Astrocyte (in vitro differentiated cells and primary cell): ENCODE data around the gene ATOH7. TPM values are rescaled to one million over a fixed set of nuclear protein-coding genes. Genes with fewer than 3 reads are reported as not detected.

Experiments used
- DNase-seq: peaks from one replicate; pipeline ENCODE4 v3.0.0-alpha.2; 2010; ENCODE audit warnings: low read depth
- FAIRE-seq: peaks from 2 replicates; lab custom pipeline; 2011; peaks lifted over from hg19 to GRCh38; lab: Jason Lieb, UNC
- H2AFZ ChIP-seq: 2 replicates; pipeline ENCODE4 v1.6.0; 2012; ENCODE audit warnings: low read depth, low read length, inconsistent platforms
- H3K27ac ChIP-seq: 2 replicates; pipeline ENCODE4 v1.5.1; 2011; ENCODE audit warnings: low read depth, low read length, inconsistent platforms
- H3K27me3 ChIP-seq: 2 replicates; pipeline ENCODE4 v1.6.0; 2011; ENCODE audit warnings: low read length, inconsistent platforms; ENCODE audit not compliant: insufficient read depth
- H3K36me3 ChIP-seq: 2 replicates; pipeline ENCODE4 v1.5.1; 2011; ENCODE audit warnings: low read length, inconsistent platforms; ENCODE audit not compliant: insufficient read depth
- H3K4me1 ChIP-seq: 2 replicates; pipeline ENCODE4 v1.5.1; 2011; ENCODE audit warnings: low read length, inconsistent platforms; ENCODE audit not compliant: insufficient read depth
- H3K4me2 ChIP-seq: 2 replicates; pipeline ENCODE4 v1.6.0; 2012; ENCODE audit warnings: low read length, inconsistent platforms
- H3K4me3 ChIP-seq: 2 replicates; pipeline ENCODE4 v1.5.1; 2011; ENCODE audit warnings: low read depth, mild to moderate bottlenecking, low read length, inconsistent platforms; ENCODE audit not compliant: insufficient read depth
- H3K79me2 ChIP-seq: 2 replicates; pipeline ENCODE4 v1.6.0; 2012; ENCODE audit warnings: mild to moderate bottlenecking, low read length, inconsistent platforms; ENCODE audit not compliant: insufficient read depth
- H3K9ac ChIP-seq: 2 replicates; pipeline ENCODE4 v1.6.0; 2012; ENCODE audit warnings: mild to moderate bottlenecking, low read length, inconsistent platforms
- H3K9me3 ChIP-seq: 2 replicates; pipeline ENCODE4 v1.5.1; 2012; ENCODE audit warnings: low read depth, mild to moderate bottlenecking, low read length, inconsistent platforms; ENCODE audit not compliant: insufficient read depth
- H4K20me1 ChIP-seq: 2 replicates; pipeline ENCODE4 v1.6.0; 2012; ENCODE audit warnings: low read length, inconsistent platforms; ENCODE audit not compliant: insufficient read depth
- H3K27ac Mint-ChIP-seq: one replicate; pipeline ENCODE4 v1.8.0; 2021; ENCODE audit warnings: mild to moderate bottlenecking, mixed read lengths; ENCODE audit not compliant: unreplicated experiment
- H3K27me3 Mint-ChIP-seq: one replicate; pipeline ENCODE4 v1.8.0; 2021; ENCODE audit warnings: low read depth, mixed read lengths; ENCODE audit not compliant: unreplicated experiment
- H3K36me3 Mint-ChIP-seq: one replicate; pipeline ENCODE4 v1.8.0; 2021; ENCODE audit warnings: low read depth, mixed read lengths; ENCODE audit not compliant: unreplicated experiment
- H3K4me1 Mint-ChIP-seq: one replicate; pipeline ENCODE4 v1.8.0; 2021; ENCODE audit warnings: low read depth, mixed read lengths; ENCODE audit not compliant: unreplicated experiment
- H3K4me3 Mint-ChIP-seq: one replicate; pipeline ENCODE4 v1.8.0; 2021; ENCODE audit warnings: mild to moderate bottlenecking, moderate library complexity, mixed read lengths; ENCODE audit not compliant: unreplicated experiment
- H3K9me3 Mint-ChIP-seq: one replicate; pipeline ENCODE4 v1.8.0; 2021; ENCODE audit warnings: mild to moderate bottlenecking, mixed read lengths; ENCODE audit not compliant: unreplicated experiment
- CTCF ChIP-seq: IDR thresholded peaks from 2 replicates; pipeline ENCODE4 v1.5.1; 2011; ENCODE audit warnings: low read depth, mild to moderate bottlenecking, inconsistent platforms, low read length, moderate library complexity; ENCODE audit not compliant: insufficient read depth
- EZH2 ChIP-seq: IDR thresholded peaks from 2 replicates; pipeline ENCODE4 v1.6.1; 2012; ENCODE audit warnings: mild to moderate bottlenecking, low read length, inconsistent platforms; ENCODE audit not compliant: insufficient read depth
- total RNA-seq: library from RNA; stranded (reverse); gene quantifications from 2 replicates; pipeline ENCODE4 v1.2.1, GENCODE V29; 2021

Gene ATOH7
- total RNA-seq, 1 donor from 2014 or later, result not detected

GRCh38 chr10:68224810-68225209 lies 7.1 kb downstream of the ATOH7 start:
- FAIRE-seq, result no peak
- H3K4me3 Mint-ChIP-seq, result no peak overlapping the region
- no peak overlapping the region for H3K27ac ChIP-seq
- peaks cover 3% of the 10 kb centered on the region for H3K27me3 Mint-ChIP-seq
- no peaks in the 10 kb centered on the region for H3K4me1 Mint-ChIP-seq
- peaks cover 2% of the 10 kb centered on the region for H3K9me3 Mint-ChIP-seq
- H3K9me3 ChIP-seq, result no peaks in the 10 kb centered on the region
- H4K20me1 ChIP-seq, result no peaks in the 10 kb centered on the region
- DNase-seq, result no peak
- peak overlapping the region; percentile 43 for H3K27ac Mint-ChIP-seq
- H3K36me3 Mint-ChIP-seq, result no peaks in the 10 kb centered on the region
- no peaks in the 10 kb centered on the region for H3K27me3 ChIP-seq
- no peaks in the 10 kb centered on the region for H3K4me1 ChIP-seq
- H2AFZ ChIP-seq, result no peak overlapping the region
- H3K79me2 ChIP-seq, result no peaks in the 10 kb centered on the region
- no peak overlapping the region for H3K9ac ChIP-seq
- H3K4me2 ChIP-seq, result no peak overlapping the region
- TF ChIP-seq CTCF (no peak), EZH2 (no peak)
- no peak overlapping the region for H3K4me3 ChIP-seq
- no peaks in the 10 kb centered on the region for H3K36me3 ChIP-seq

GRCh38 chr10:68223535-68224165 lies 8.3 kb downstream of the ATOH7 start:
- H3K4me1 ChIP-seq, result no peaks in the 10 kb centered on the region
- H3K79me2 ChIP-seq, result no peaks in the 10 kb centered on the region
- Mint-ChIP-seq H3K36me3 (no peaks in the 10 kb centered on the region), H3K27me3 (peaks cover 3% of the 10 kb centered on the region), H3K4me3 (no peak overlapping the region), H3K9me3 (peaks cover 2% of the 10 kb centered on the region), H3K27ac (no peak overlapping the region), H3K4me1 (no peaks in the 10 kb centered on the region)
- no peak for DNase-seq
- H3K27ac ChIP-seq, result no peak overlapping the region
- no peak for TF ChIP-seq EZH2
- TF ChIP-seq CTCF, result no peak
- no peak overlapping the region for H3K4me3 ChIP-seq
- no peak for FAIRE-seq
- no peak overlapping the region for H3K9ac ChIP-seq
- H3K4me2 ChIP-seq, result no peak overlapping the region
- no peak overlapping the region for H2AFZ ChIP-seq
- H3K36me3 ChIP-seq, result no peaks in the 10 kb centered on the region
- H3K27me3 ChIP-seq, result no peaks in the 10 kb centered on the region
- no peaks in the 10 kb centered on the region for H4K20me1 ChIP-seq
- H3K9me3 ChIP-seq, result no peaks in the 10 kb centered on the region

- FAIRE-seq (no peak), DNase-seq (no peak)
- no peaks in the 10 kb centered on the region for H3K27me3 ChIP-seq
- H3K4me1 ChIP-seq, result no peaks in the 10 kb centered on the region
- no peaks in the 10 kb centered on the region for H3K9me3 ChIP-seq
- no peaks in the 10 kb centered on the region for H4K20me1 ChIP-seq
- no peaks in the 10 kb centered on the region for H3K4me1 Mint-ChIP-seq
- H3K4me2 ChIP-seq, result no peak overlapping the region
- H3K27ac ChIP-seq, result no peak overlapping the region
- H3K9me3 Mint-ChIP-seq, result peaks cover 2% of the 10 kb centered on the region
- no peaks in the 10 kb centered on the region for H3K27me3 Mint-ChIP-seq
- H2AFZ ChIP-seq, result no peak overlapping the region
- H3K79me2 ChIP-seq, result no peaks in the 10 kb centered on the region
- no peak overlapping the region for H3K27ac Mint-ChIP-seq
- H3K9ac ChIP-seq, result no peak overlapping the region
- no peaks in the 10 kb centered on the region for H3K36me3 Mint-ChIP-seq
- H3K4me3 ChIP-seq, result no peak overlapping the region
- no peaks in the 10 kb centered on the region for H3K36me3 ChIP-seq
- TF ChIP-seq CTCF, result no peak
- TF ChIP-seq EZH2, result no peak
- H3K4me3 Mint-ChIP-seq, result no peak overlapping the region
Measured at GRCh38 chr10:68222391-68222790, 9.5 kb downstream of the ATOH7 start.
